ENCODE data around the gene TRPC6. TPM values are rescaled to one million over a fixed set of nuclear protein-coding genes. Genes with fewer than 3 reads are reported as not detected.

TRPC6 gene
- total RNA-seq, 1 experiment from 2014 or later = not detected

DNA sequence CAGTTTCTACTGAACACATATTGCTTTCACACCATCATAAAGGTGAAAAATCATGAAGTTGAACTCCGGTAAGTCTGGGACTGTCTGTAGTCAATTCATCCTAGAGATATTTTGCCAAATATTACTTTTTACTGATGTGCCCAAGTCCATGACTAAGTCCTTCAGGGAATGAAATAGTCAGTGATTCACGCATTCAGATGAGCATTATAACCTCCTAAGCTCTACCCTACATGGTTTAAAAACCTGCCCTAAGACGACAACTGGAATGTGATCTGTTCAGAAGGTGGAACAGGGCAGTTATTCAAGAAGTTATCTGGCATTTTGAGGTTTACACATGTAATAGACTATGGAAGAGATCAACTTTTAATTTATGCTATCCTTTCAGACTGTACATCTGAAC lies 125.6 kb downstream of the TRPC6 start:
- DNase-seq (ENCODE audit: unreplicated experiment) = no peak
- Mint-ChIP-seq H3K9me3 (ENCODE audit: unreplicated experiment) (peaks cover 12% of the 10 kb centered on the region), H3K4me3 (ENCODE audit: unreplicated experiment) (no peak overlapping the region), H3K27me3 (ENCODE audit: insufficient read depth, unreplicated experiment) (no peaks in the 10 kb centered on the region), H3K36me3 (ENCODE audit: insufficient read depth, unreplicated experiment) (no peaks in the 10 kb centered on the region), H3K27ac (ENCODE audit: low read depth, unreplicated experiment) (no peak overlapping the region), H3K4me1 (ENCODE audit: insufficient read depth, unreplicated experiment) (peaks cover 7% of the 10 kb centered on the region)
- ChIA-PET CTCF (interaction anchor here (0.6 to 7.3 kb wide), 28 partner anchors 9 to 640 kb away, joined by 3 to 213 read pairs (median 4); no protein-coding TSS in a partner anchor), POLR2A (interaction anchor here (1.8 kb wide), 1 partner anchor 389 kb away, joined by 7 read pairs; no protein-coding TSS in a partner anchor)
- intact Hi-C loops (cut with micrococcal nuclease) = loop anchor here (5.0 kb wide), 1 partner anchor 549 kb away; no protein-coding TSS in a partner anchor
- TF ChIP-seq, protein P1, sequence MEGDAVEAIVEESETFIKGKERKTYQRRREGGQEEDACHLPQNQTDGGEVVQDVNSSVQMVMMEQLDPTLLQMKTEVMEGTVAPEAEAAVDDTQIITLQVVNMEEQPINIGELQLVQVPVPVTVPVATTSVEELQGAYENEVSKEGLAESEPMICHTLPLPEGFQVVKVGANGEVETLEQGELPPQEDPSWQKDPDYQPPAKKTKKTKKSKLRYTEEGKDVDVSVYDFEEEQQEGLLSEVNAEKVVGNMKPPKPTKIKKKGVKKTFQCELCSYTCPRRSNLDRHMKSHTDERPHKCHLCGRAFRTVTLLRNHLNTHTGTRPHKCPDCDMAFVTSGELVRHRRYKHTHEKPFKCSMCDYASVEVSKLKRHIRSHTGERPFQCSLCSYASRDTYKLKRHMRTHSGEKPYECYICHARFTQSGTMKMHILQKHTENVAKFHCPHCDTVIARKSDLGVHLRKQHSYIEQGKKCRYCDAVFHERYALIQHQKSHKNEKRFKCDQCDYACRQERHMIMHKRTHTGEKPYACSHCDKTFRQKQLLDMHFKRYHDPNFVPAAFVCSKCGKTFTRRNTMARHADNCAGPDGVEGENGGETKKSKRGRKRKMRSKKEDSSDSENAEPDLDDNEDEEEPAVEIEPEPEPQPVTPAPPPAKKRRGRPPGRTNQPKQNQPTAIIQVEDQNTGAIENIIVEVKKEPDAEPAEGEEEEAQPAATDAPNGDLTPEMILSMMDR (IDR thresholded peaks at IDR 0.05; ENCODE audit: unreplicated experiment) = no peak
- BruUV-seq (replicated peaks) = no TSS peak

GRCh38 chr11:101456812-101457211 lies 127.0 kb downstream of the TRPC6 start:
- Mint-ChIP-seq H3K27me3 (ENCODE audit: insufficient read depth, unreplicated experiment) (no peaks in the 10 kb centered on the region), H3K36me3 (ENCODE audit: insufficient read depth, unreplicated experiment) (no peaks in the 10 kb centered on the region), H3K27ac (ENCODE audit: low read depth, unreplicated experiment) (no peak overlapping the region), H3K4me1 (ENCODE audit: insufficient read depth, unreplicated experiment) (peaks cover 7% of the 10 kb centered on the region), H3K9me3 (ENCODE audit: unreplicated experiment) (peaks cover 12% of the 10 kb centered on the region), H3K4me3 (ENCODE audit: unreplicated experiment) (no peak overlapping the region)
- BruUV-seq (replicated peaks) = no TSS peak
- POLR2A ChIA-PET = interaction anchor here (1.3 to 1.8 kb wide), 2 partner anchors 391 to 551 kb away, joined by 5 to 7 read pairs; no protein-coding TSS in a partner anchor
- TF ChIP-seq, protein P1 (IDR thresholded peaks at IDR 0.05; ENCODE audit: unreplicated experiment) = peak; percentile 34
- DNase-seq (ENCODE audit: unreplicated experiment) = no peak
- intact Hi-C loops (cut with micrococcal nuclease) = loop anchor here (1.0 to 5.0 kb wide), 2 partner anchors 391 to 550 kb away; no protein-coding TSS in a partner anchor
- CTCF ChIA-PET = interaction anchor here (0.5 to 7.3 kb wide), 27 partner anchors 8 to 550 kb away, joined by 3 to 213 read pairs (median 5); no protein-coding TSS in a partner anchor

DNA sequence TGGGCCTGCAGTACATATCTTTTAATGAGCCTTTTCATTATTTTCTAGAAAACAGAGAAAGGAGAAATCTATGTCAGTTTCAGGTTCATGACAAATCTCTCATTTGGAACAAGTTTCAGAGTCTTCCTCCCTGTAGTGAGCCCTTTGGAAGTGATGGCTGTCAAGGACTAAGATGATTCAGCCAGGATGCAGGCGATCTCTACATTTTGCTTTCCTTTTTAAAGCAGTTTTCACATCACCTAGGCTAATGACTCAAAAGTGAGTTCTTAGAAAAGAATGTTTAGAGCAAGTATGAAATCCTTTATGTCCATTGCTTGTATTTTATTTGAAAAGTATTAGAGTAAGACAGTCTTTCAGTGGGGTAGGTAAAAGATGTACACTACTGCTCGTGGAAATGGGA lies 130.1 kb downstream of the TRPC6 start:
- ChIA-PET POLR2A (no interaction called here), CTCF (interaction anchor here (1.4 to 7.3 kb wide), 3 partner anchors 394 to 553 kb away, joined by 3 to 51 read pairs (median 16); no protein-coding TSS in a partner anchor)
- TF ChIP-seq, protein P1 (IDR thresholded peaks at IDR 0.05; ENCODE audit: unreplicated experiment) = no peak
- no TSS peak for BruUV-seq (replicated peaks)
- Mint-ChIP-seq H3K9me3 (ENCODE audit: unreplicated experiment) (peaks cover 5% of the 10 kb centered on the region), H3K27ac (ENCODE audit: low read depth, unreplicated experiment) (no peak overlapping the region), H3K4me3 (ENCODE audit: unreplicated experiment) (no peak overlapping the region), H3K36me3 (ENCODE audit: insufficient read depth, unreplicated experiment) (no peaks in the 10 kb centered on the region), H3K4me1 (ENCODE audit: insufficient read depth, unreplicated experiment) (peaks cover 7% of the 10 kb centered on the region), H3K27me3 (ENCODE audit: insufficient read depth, unreplicated experiment) (no peaks in the 10 kb centered on the region)
- DNase-seq (ENCODE audit: unreplicated experiment) = no peak
- intact Hi-C loops (cut with micrococcal nuclease) = no loop called here

GRCh38 chr11:101448881-101449442 lies 134.8 kb downstream of the TRPC6 start:
- H3K9me3 Mint-ChIP-seq (ENCODE audit: unreplicated experiment) = no peaks in the 10 kb centered on the region
- intact Hi-C loops (cut with micrococcal nuclease) = no loop called here

More at GRCh38 chr11:101448881-101449442, 134.8 kb downstream of the TRPC6 start:
- TF ChIP-seq, protein P1 (IDR thresholded peaks at IDR 0.05; ENCODE audit: unreplicated experiment) = no peak
- BruUV-seq (replicated peaks) = no TSS peak
- ChIA-PET POLR2A (no interaction called here), CTCF (interaction anchor here (0.5 to 3.7 kb wide), 6 partner anchors 9 to 1196 kb away, joined by 3 to 16 read pairs (median 6); no protein-coding TSS in a partner anchor)
- no peak for DNase-seq (ENCODE audit: unreplicated experiment)
- Mint-ChIP-seq H3K36me3 (ENCODE audit: insufficient read depth, unreplicated experiment) (no peaks in the 10 kb centered on the region), H3K4me1 (ENCODE audit: insufficient read depth, unreplicated experiment) (peaks cover 22% of the 10 kb centered on the region), H3K4me3 (ENCODE audit: unreplicated experiment) (no peak overlapping the region), H3K27me3 (ENCODE audit: insufficient read depth, unreplicated experiment) (no peaks in the 10 kb centered on the region), H3K27ac (ENCODE audit: low read depth, unreplicated experiment) (no peak overlapping the region)
